Loucy (cell line): Measurements from ENCODE around the gene C1orf167.

Source experiments
- CTCF ChIP-seq: fragments of 200-600 bp; sonication (generic); conservative IDR thresholded peaks from 2 replicates; pipeline ENCODE4 v1.5.1; 2014; ENCODE audit warnings: mild to moderate bottlenecking, antibody characterized with exemption, low read length
- EZH2phosphoT487 ChIP-seq: fragments of 200-600 bp; IDR thresholded peaks from 2 replicates; pipeline ENCODE4 v1.6.1; 2018; ENCODE audit warnings: antibody characterized with exemption, mild to moderate bottlenecking, moderate library complexity, borderline replicate concordance

DNA sequence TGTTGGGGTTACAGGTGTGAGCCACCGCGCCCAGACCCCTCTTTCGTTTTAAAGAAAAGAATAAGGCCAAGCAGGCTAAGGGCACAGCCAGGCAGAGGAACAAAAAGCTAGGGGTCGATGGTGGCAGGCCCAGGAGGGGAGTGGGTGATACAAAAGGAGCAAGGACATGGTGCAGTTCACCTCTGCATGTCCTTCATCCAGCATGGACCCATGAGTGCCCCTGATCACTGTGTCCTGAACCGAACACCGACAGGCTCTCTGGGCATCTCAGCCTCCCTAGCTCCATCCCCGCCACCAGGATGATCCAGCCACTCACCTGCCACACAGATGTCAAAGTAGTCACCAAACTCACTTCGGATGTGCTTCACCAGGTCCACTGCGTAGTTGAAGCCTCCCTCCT, 37.9 kb downstream of the C1orf167 start:
- no peak for TF ChIP-seq CTCF
- no peak for TF ChIP-seq EZH2phosphoT487
